OCI-LY1 (cell line): ENCODE measurements around the gene BEST3.

Experiments used
- EZH2 ChIP-seq: fragments of 200-600 bp; sonication (generic), shearing (Covaris generic); IDR thresholded peaks from 2 replicates; pipeline ENCODE4 v1.8.0; 2017; ENCODE audit warnings: borderline replicate concordance, mixed run types, mild to moderate bottlenecking, antibody characterized with exemption, low read length, moderate library complexity, mixed read lengths
- TF ChIP-seq, protein P1 (sequence below): fragments of 200-600 bp; sonication (generic), shearing (Covaris generic); IDR thresholded peaks from 2 replicates; pipeline ENCODE4 v1.5.1; 2017; ENCODE audit warnings: mild to moderate bottlenecking, antibody characterized with exemption, low read length, moderate library complexity, mixed read lengths

DNA sequence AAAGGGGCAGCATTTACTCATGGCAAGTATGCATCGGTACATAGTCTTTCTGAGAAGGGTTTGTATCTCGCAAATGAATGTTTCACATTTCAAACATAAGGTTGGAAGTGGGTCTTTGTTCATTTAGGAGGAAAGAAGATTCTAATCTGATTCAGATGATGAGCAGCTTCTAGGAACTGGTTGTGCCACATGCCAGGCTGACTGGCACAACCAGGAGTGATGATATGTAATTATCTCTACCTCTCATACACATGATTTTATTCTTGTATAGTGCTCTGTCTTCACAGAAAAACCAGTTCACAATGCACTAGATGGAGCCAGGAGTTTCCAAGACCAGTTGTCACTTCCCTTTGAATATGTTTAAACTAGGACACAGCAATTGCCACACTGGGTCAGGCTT is 13.7 kb upstream of the BEST3 start:
- TF ChIP-seq, protein P1, sequence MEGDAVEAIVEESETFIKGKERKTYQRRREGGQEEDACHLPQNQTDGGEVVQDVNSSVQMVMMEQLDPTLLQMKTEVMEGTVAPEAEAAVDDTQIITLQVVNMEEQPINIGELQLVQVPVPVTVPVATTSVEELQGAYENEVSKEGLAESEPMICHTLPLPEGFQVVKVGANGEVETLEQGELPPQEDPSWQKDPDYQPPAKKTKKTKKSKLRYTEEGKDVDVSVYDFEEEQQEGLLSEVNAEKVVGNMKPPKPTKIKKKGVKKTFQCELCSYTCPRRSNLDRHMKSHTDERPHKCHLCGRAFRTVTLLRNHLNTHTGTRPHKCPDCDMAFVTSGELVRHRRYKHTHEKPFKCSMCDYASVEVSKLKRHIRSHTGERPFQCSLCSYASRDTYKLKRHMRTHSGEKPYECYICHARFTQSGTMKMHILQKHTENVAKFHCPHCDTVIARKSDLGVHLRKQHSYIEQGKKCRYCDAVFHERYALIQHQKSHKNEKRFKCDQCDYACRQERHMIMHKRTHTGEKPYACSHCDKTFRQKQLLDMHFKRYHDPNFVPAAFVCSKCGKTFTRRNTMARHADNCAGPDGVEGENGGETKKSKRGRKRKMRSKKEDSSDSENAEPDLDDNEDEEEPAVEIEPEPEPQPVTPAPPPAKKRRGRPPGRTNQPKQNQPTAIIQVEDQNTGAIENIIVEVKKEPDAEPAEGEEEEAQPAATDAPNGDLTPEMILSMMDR = no peak
- no peak for TF ChIP-seq EZH2
